ENCODE measurements around the gene OTUD4.

GRCh38 chr4:145180298-145181090, at the start of gene OTUD4:
- TF ChIP-seq, protein P1, sequence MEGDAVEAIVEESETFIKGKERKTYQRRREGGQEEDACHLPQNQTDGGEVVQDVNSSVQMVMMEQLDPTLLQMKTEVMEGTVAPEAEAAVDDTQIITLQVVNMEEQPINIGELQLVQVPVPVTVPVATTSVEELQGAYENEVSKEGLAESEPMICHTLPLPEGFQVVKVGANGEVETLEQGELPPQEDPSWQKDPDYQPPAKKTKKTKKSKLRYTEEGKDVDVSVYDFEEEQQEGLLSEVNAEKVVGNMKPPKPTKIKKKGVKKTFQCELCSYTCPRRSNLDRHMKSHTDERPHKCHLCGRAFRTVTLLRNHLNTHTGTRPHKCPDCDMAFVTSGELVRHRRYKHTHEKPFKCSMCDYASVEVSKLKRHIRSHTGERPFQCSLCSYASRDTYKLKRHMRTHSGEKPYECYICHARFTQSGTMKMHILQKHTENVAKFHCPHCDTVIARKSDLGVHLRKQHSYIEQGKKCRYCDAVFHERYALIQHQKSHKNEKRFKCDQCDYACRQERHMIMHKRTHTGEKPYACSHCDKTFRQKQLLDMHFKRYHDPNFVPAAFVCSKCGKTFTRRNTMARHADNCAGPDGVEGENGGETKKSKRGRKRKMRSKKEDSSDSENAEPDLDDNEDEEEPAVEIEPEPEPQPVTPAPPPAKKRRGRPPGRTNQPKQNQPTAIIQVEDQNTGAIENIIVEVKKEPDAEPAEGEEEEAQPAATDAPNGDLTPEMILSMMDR (IDR thresholded peaks at IDR 0.05): no peak
- TF ChIP-seq POLR2A (IDR thresholded peaks at IDR 0.05) (peak; percentile 73), POLR2AphosphoS5 (IDR thresholded peaks at IDR 0.05) (peak; percentile 72 to 89 (median 86))
